GM23248 (cell line): ENCODE results near the gene CCNJL.

ENCODE experiments used
- EZH2 ChIP-seq: fragments of 200-600 bp; sonication (generic); IDR thresholded peaks from 2 replicates; pipeline ENCODE4 v1.6.1; 2018; ENCODE audit warnings: antibody characterized with exemption, mild to moderate bottlenecking; ENCODE audit not compliant: insufficient read depth, poor library complexity, severe bottlenecking
- EZH2phosphoT487 ChIP-seq: fragments of 200-600 bp; sonication (generic); IDR thresholded peaks from 2 replicates; pipeline ENCODE4 v1.6.1; 2018; ENCODE audit warnings: antibody characterized with exemption, moderate library complexity, mild to moderate bottlenecking, low read depth; ENCODE audit not compliant: insufficient read depth

GRCh38 chr5:160278343-160278742, 34.0 kb downstream of the CCNJL start:
- TF ChIP-seq EZH2 (no peak), EZH2phosphoT487 (no peak)
